BJ (cell line): ENCODE measurements around the gene ZNF474. TPM values are rescaled to one million over a fixed set of nuclear protein-coding genes. Genes with fewer than 3 reads are reported as not detected.

ENCODE experiments used
- CTCF ChIA-PET: fragments of 350-600 bp; formaldehyde crosslinking; extraction: SDS; loops from one replicate; lab custom pipeline; 2021; ENCODE audit warnings: antibody characterized with exemption, inconsistent platforms; lab: Yijun Ruan, JAX
- POLR2A ChIA-PET: fragments of 300-600 bp; sonication (Branson Sonifier 250); formaldehyde crosslinking; extraction: SDS; loops from one replicate; lab custom pipeline; 2021; ENCODE audit warnings: antibody characterized with exemption; lab: Charles Lee
- DNase-seq: peaks from one replicate; pipeline ENCODE4 v3.0.0-alpha.2; 2011; ENCODE audit warnings: low read depth
- H3K27me3 ChIP-seq: 2 replicates; pipeline ENCODE4 v1.6.0; 2011; ENCODE audit warnings: low read length; ENCODE audit not compliant: control insufficient read depth, insufficient read depth
- H3K36me3 ChIP-seq: 2 replicates; pipeline ENCODE4 v1.5.1; 2011; ENCODE audit warnings: low read length; ENCODE audit not compliant: control insufficient read depth, insufficient read depth
- H3K4me3 ChIP-seq: 2 replicates; pipeline ENCODE4 v1.5.1; 2011; ENCODE audit warnings: low read depth, mild to moderate bottlenecking, control low read depth, low read length
- polyA plus RNA-seq: library from polyadenylated mRNA; depleted of rRNA; stranded (reverse); fragments of >200 nt; gene quantifications from 2 replicates; pipeline ENCODE4 v1.2.3, GENCODE V29; 2011
- TF ChIP-seq, protein P1 (sequence below): IDR thresholded peaks from 2 replicates; pipeline ENCODE4 v1.5.1; 2011; ENCODE audit warnings: low read depth, mild to moderate bottlenecking, control low read depth, inconsistent platforms, low read length, moderate library complexity; ENCODE audit not compliant: insufficient read depth

ZNF474 gene
- polyA plus RNA-seq, 1 experiment, result 0.22 TPM

DNA sequence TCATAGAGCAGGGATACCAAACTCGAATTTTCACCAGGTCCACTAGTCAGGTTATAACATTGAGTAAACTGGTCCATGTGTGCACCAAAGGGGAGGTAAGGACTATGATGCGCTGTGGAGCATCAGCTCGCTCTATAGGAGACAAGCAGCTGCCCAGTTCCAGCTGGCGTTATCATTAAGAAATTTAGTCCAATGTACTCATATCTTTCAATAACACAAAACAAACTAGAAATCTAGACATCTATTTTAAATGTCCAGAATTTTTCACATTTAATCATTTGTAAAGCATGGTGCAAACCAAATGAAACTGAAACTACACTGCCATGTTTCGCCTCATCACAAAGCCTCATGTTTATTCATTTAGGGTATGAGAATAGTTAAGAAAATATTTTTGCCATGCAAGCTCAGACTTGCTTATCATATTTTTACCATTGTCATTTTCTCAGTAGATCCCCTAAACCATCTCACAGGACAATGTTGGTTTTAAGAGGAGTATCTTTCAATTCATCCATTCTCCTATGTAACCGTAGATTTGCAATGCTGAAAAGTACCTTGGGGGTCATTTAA, 50.9 kb downstream of the ZNF474 start:
- DNase-seq, result no peak
- no peaks in the 10 kb centered on the region for H3K27me3 ChIP-seq
- ChIA-PET CTCF (interaction anchor here (0.7 to 1.5 kb wide), 2 partner anchors 9 to 88 kb away, joined by 3 read pairs; no protein-coding TSS in a partner anchor), POLR2A (no interaction called here)
- H3K36me3 ChIP-seq, result no peaks in the 10 kb centered on the region
- H3K4me3 ChIP-seq, result no peak overlapping the region
- TF ChIP-seq, protein P1, sequence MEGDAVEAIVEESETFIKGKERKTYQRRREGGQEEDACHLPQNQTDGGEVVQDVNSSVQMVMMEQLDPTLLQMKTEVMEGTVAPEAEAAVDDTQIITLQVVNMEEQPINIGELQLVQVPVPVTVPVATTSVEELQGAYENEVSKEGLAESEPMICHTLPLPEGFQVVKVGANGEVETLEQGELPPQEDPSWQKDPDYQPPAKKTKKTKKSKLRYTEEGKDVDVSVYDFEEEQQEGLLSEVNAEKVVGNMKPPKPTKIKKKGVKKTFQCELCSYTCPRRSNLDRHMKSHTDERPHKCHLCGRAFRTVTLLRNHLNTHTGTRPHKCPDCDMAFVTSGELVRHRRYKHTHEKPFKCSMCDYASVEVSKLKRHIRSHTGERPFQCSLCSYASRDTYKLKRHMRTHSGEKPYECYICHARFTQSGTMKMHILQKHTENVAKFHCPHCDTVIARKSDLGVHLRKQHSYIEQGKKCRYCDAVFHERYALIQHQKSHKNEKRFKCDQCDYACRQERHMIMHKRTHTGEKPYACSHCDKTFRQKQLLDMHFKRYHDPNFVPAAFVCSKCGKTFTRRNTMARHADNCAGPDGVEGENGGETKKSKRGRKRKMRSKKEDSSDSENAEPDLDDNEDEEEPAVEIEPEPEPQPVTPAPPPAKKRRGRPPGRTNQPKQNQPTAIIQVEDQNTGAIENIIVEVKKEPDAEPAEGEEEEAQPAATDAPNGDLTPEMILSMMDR, result no peak

DNA sequence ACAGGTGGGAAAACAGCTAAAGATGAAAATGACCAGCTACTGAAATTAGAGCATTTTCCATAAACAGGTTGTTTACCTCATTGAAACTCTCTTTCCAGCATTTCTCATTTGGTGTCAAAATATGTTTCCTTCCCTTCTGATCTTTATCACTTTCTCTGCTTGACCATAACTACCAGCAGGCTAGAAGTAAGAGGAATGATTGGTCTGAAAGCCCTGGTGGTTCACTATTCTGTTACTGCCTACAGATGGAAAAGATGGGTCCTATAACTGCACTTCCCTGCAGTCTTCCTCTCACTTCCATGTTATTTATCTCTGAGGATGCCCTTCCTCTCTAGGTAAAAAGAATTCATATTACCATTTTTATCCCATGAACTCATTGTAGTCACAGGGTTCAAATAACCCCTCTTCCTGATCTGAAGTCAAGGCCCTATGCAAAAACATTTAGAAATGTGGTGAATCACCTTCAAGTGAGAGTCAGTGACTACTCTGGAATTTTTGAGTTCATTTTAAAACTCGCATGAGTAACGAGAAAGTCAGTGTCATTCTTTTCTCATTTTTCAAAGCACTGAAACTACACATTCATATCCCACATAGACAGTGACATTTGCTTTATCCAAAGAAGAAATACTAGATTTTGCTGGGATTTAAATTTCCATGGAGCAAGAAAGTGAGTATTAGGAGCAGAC, 51.7 kb downstream of the ZNF474 start:
- TF ChIP-seq, protein P1, result no peak
- ChIA-PET CTCF (interaction anchor here (0.7 to 1.5 kb wide), 4 partner anchors 9 to 89 kb away, joined by 3 read pairs; no protein-coding TSS in a partner anchor), POLR2A (interaction anchor here (0.6 kb wide), 1 partner anchor 52 kb away, joined by 3 read pairs; the partner anchor contains the start of gene ZNF474)
- Histone ChIP-seq H3K27me3 (no peaks in the 10 kb centered on the region), H3K4me3 (no peak overlapping the region), H3K36me3 (no peaks in the 10 kb centered on the region)
- peak; percentile 64 for DNase-seq

DNA sequence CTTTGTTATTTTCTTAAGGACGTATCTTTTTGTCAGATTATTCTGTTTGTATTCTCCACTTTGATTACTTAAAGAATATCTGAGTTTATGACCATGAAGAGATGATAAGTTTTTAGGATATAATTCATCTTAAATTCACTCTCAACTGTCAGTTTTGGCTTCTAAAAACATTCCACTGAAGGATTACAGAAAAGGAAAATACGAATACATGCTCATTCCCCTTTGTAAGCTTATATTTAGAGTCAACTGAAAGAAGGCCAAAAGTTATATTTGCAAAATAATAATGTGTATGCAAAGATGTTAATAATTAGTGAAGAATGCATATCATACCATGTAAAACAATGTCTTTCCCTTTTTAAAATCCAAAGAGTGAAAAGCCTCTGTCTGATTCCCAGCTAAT, 52.5 kb downstream of the ZNF474 start:
- ChIA-PET POLR2A (no interaction called here), CTCF (interaction anchor here (0.6 to 1.5 kb wide), 5 partner anchors 13 to 104 kb away, joined by 3 to 6 read pairs (median 3); no protein-coding TSS in a partner anchor)
- TF ChIP-seq, protein P1, result no peak
- H3K4me3 ChIP-seq, result no peak overlapping the region
- H3K36me3 ChIP-seq, result no peaks in the 10 kb centered on the region
- no peaks in the 10 kb centered on the region for H3K27me3 ChIP-seq
- no peak for DNase-seq

DNA sequence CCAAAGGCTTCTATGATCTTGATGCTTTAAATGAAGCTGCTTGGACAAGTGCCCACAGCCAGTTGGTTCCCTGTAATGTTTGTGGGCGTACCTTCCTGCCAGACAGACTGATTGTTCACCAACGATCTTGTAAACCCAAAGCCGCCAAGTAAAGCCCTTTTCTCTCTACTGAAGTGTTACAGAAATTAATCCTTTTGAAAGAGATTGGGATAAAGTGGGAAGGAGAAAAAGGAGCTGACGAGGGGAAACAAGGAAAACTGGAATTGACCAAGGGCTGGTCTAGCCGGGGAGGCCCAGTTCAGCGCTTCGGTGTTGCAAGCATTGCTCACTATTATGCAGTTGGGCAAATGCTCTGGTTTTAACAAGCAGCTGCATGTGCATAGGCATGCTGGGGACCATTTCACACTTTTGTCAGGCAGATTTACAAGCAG, 53.2 kb downstream of the ZNF474 start:
- Histone ChIP-seq H3K36me3 (no peaks in the 10 kb centered on the region), H3K27me3 (no peaks in the 10 kb centered on the region), H3K4me3 (no peak overlapping the region)
- no peak for DNase-seq
- ChIA-PET POLR2A (interaction anchor here (0.7 kb wide), 1 partner anchor 30 kb away, joined by 3 read pairs; no protein-coding TSS in a partner anchor), CTCF (interaction anchor here (1.0 to 1.5 kb wide), 3 partner anchors 14 to 105 kb away, joined by 3 to 6 read pairs (median 4); no protein-coding TSS in a partner anchor)
- TF ChIP-seq, protein P1, result no peak

DNA sequence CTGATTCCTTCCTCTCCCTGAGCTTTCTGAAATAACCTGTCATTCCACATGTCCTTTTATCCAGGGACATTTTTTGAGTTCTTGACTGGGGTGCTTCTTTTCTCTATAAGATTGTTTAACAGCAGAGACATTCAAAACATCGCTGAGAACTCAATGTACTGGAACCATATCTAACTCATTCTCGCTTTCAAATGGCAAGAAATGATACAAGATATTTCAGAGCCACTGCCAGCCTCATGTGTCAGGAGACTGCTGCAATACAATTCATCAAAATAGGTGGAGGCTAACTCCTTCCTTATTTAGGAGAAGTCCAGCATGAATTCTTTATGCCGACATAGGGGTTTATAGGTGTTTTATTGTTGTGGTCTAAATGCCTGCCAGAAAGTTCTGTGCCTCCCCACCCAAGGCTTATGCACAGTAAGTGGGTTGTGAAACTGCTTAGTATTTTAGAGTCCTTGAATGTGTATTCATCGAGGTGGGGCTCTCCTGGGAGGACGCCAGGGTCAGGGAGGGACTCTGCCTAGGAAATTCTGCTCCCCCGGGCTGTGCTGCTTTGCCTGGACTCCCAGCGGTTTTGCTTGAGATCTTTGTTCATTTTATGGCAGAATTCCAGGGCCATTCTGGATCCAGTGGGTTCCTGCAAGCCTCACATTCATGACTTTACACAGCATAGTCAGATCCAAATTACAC, 53.9 kb downstream of the ZNF474 start:
- DNase-seq, result peak; percentile 70
- ChIA-PET CTCF (interaction anchor here (1.0 to 1.7 kb wide), 4 partner anchors 11 to 106 kb away, joined by 3 to 12 read pairs (median 5); no protein-coding TSS in a partner anchor), POLR2A (no interaction called here)
- Histone ChIP-seq H3K4me3 (no peak overlapping the region), H3K36me3 (no peaks in the 10 kb centered on the region), H3K27me3 (no peaks in the 10 kb centered on the region)
- TF ChIP-seq, protein P1, result no peak
